PC-3 (cell line): Measurements from ENCODE around the gene UBL7.

Experiments
- CTCF ChIP-seq: fragments of 300-600 bp; sonication (generic); conservative IDR thresholded peaks from 2 replicates; pipeline ENCODE4 v1.5.1; 2017; ENCODE audit warnings: antibody characterized with exemption, low read depth, mild to moderate bottlenecking, low read length
- EZH2 ChIP-seq: fragments of 300-600 bp; sonication (generic); IDR thresholded peaks from one replicate; pipeline ENCODE4 v1.6.1; 2017; ENCODE audit warnings: antibody characterized with exemption, mild to moderate bottlenecking, low read length; ENCODE audit not compliant: unreplicated experiment
- EZH2phosphoT487 ChIP-seq: fragments of 300-600 bp; sonication (generic); IDR thresholded peaks from 2 replicates; pipeline ENCODE4 v1.6.1; 2018; ENCODE audit warnings: mild to moderate bottlenecking, antibody characterized with exemption, low read length, borderline replicate concordance

GRCh38 chr15:74431116-74431515, 29.8 kb downstream of the UBL7 start:
- no peak for TF ChIP-seq CTCF
- TF ChIP-seq EZH2, result no peak
- no peak for TF ChIP-seq EZH2phosphoT487
